Peyer's patch (tissue), 4 donors: ENCODE data around the gene CCDC126.

ENCODE experiments used
- CTCF ChIP-seq, 6 experiments: fragments of 450-650 bp in 4 of 6; fragments of 200-600 bp in 2 of 6; sonication (generic) in 1 of 6; IDR thresholded peaks; one replicate each; pipeline ENCODE4 v1.5.1; 2017 to 2019; ENCODE audit warnings: antibody characterized with exemption in 6 of 6, mild to moderate bottlenecking in 3 of 6, moderate library complexity in 1 of 6
- POLR2A ChIP-seq, 2 donors: fragments of 450-650 bp; IDR thresholded peaks; one replicate each; pipeline ENCODE4 v1.5.1; 2017; ENCODE audit warnings: antibody characterized with exemption in 2 of 2, mild to moderate bottlenecking in 2 of 2, moderate library complexity in 2 of 2

DNA sequence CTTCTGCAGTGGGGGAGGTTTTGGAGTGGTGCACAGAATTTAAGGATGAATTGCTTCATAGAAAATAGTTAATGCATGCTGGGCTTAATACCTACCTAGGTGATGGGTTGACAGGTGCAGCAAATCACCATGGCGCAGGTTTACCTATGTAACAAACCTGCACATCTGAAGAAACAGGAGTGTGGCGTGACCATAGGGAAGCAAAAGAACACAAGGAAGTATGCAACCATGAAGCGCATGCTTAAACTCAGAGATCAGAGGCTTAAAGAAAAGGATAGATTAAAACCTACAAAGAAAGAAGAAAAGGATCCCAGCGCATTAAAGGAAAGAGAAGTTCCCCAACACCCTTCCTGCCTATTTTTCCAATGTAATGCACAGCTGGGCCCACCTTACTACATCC lies 22.0 kb downstream of the CCDC126 start:
- TF ChIP-seq CTCF (IDR thresholded peaks at IDR 0.05) (no peak), POLR2A (IDR thresholded peaks at IDR 0.05) (no peak)
